ENCODE results near the gene TRRAP. TPM values are rescaled to one million over a fixed set of nuclear protein-coding genes. Genes with fewer than 3 reads are reported as not detected.
A peak's percentile ranks its signal among the peaks of the same experiment; 100 is the strongest.

TRRAP gene
- total RNA-seq, 2 donors from 2014 or later, result 59.1 to 69.5 TPM

DNA sequence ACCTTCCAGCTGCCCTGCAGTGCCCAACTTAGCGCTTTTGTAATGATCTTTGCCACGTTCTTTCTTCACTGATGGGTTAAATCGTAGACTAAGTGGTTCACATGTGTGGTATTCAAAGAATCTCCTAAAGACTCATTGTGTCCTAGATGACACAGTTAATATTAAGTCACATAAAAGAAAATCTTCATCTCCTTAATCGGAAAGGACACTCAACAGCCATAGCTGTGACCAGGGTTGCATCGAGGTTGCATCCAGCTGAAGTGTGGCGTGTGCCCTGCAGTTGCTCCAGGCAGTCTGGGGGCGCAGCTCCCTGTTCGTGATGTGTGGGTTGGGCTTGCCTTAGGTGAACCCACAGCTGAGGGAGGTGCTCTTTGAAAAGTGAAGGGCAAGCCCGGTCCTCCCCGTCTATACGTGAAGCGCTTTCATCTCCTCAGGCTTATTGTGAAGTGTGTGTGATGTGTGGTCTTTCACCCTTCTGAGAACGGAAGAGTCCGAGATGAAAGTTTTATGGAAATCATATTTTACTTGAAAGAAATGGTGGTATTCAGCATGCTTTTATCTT lies 122.7 kb downstream of the TRRAP start:
- peaks cover 3% of the 10 kb centered on the region for H3K4me1 Mint-ChIP-seq
- ATAC-seq (replicated peaks), result no peak
- H3K9me3 Mint-ChIP-seq, result no peaks in the 10 kb centered on the region
- H3K36me3 Mint-ChIP-seq (ENCODE audit: low read depth), result peaks cover 97% of the 10 kb centered on the region
- H3K27me3 Mint-ChIP-seq, result no peaks in the 10 kb centered on the region
- H3K4me3 Mint-ChIP-seq, result no peak overlapping the region
- peak overlapping the region; percentile 57 for H3K27ac Mint-ChIP-seq

DNA sequence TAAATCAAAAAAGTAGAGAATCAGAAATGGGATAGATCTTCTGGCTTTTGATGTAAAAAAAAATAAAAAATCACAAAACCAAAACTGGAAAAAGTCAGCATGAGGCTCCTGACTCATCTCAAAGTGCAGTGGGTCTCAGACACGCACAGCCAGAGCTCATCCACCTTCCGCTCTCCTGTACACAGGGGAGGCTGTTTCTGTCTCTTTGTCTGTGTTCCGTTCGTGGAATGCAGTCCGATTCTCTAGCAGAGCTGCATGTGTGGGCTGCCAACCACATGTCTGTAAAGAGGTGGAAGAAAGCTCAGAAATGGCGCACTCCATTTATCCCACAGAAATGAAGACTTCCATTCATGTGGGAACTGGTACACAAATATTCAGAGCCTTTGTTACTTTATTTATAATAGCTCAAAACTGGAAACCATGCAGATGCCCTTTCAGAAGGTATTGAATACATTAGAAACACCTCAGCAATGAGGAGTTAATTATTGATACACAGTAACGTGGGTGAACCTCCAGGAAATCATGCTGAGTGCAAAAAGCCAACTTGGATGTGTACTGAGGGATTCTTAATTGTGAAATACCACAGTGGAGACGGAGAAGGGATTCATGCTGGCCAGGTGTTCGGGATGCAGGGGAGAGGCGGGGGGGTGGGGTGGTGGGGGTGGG lies 123.3 kb downstream of the TRRAP start:
- no peaks in the 10 kb centered on the region for H3K4me1 Mint-ChIP-seq
- peak overlapping the region; percentile 57 for H3K27ac Mint-ChIP-seq
- no peak for ATAC-seq (replicated peaks)
- no peak overlapping the region for H3K4me3 Mint-ChIP-seq
- peaks cover 97% of the 10 kb centered on the region for H3K36me3 Mint-ChIP-seq (ENCODE audit: low read depth)
- H3K9me3 Mint-ChIP-seq, result no peaks in the 10 kb centered on the region
- no peaks in the 10 kb centered on the region for H3K27me3 Mint-ChIP-seq

DNA sequence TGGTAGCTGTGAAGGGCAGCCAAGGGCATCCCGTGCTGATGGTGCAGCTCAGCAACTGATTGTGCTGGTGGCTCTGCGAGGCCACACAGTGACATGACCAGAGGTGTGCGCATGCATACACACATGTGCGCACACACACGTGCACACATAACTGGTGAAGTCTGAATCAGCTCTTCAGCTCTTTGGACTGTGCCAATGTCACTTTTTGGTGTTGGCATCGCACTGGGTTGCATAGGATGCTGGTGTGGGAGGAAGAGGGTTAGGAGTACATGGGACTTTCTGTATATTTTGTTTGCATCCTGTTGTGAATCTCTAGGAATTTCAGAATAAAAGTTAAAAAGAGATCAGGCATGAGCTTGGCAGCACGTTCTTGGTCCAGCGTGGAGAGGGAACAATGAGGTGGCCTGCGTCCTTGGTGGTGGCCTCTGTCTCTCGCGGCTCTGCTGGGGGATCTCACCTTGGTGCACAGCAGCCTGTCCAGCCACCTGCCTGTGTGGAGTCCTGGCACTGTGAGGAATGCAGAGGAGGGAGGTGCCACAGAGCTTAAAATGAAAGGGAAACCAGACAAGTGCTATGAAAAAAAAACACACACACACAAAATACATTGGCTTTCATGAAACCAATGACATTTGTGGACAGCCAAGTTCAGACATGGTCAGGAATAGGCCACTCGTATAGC lies 124.0 kb downstream of the TRRAP start:
- no peak overlapping the region for H3K4me3 Mint-ChIP-seq
- H3K27ac Mint-ChIP-seq, result no peak overlapping the region
- no peaks in the 10 kb centered on the region for H3K4me1 Mint-ChIP-seq
- no peaks in the 10 kb centered on the region for H3K9me3 Mint-ChIP-seq
- peaks cover 97% of the 10 kb centered on the region for H3K36me3 Mint-ChIP-seq (ENCODE audit: low read depth)
- ATAC-seq (replicated peaks), result no peak
- H3K27me3 Mint-ChIP-seq, result no peaks in the 10 kb centered on the region

DNA sequence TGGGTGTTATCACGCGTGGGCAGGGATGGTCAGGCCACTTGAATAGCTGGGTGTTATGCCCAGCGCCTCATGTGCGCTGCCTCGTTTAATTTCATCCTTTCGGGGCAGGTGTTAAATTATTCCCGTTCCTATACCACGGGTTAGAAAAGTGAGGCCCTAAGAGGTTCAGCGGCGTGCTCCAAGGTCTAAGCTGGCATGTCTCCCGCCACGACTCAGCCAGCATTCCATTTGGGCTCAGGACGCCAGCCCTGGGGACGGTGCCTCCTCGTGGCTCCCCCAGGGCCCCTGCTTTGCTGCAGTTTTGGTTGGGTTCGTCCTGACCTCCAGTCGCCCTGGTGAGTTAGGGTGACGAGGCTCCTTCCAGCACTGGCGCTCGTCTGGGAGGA lies 124.5 kb downstream of the TRRAP start:
- no peaks in the 10 kb centered on the region for H3K9me3 Mint-ChIP-seq
- no peaks in the 10 kb centered on the region for H3K4me1 Mint-ChIP-seq
- no peaks in the 10 kb centered on the region for H3K27me3 Mint-ChIP-seq
- peaks cover 97% of the 10 kb centered on the region for H3K36me3 Mint-ChIP-seq (ENCODE audit: low read depth)
- H3K4me3 Mint-ChIP-seq, result no peak overlapping the region
- H3K27ac Mint-ChIP-seq, result no peak overlapping the region
- ATAC-seq (replicated peaks), result no peak

DNA sequence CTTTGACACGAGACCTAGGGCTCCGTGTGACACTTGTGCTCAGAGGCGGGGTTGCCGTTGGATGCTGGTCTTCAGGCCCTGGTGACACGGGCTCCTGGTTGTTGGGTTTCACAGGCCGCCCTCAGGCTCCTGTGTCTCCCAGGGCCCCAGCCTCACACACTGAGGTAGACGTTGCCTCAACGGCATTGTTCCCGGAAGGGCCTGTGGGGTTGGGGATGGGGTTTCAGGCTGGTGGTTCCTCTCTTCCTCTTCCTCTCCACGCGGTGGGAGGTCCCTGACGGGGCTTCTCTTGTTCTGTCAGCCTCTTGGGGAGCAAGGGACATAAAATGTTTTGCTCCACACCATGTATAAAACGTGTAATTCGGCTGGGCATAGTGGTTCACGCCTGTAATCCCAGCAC lies 125.1 kb downstream of the TRRAP start:
- Mint-ChIP-seq H3K4me1 (no peaks in the 10 kb centered on the region), H3K27me3 (no peaks in the 10 kb centered on the region), H3K27ac (no peak overlapping the region), H3K9me3 (no peaks in the 10 kb centered on the region), H3K4me3 (no peak overlapping the region), H3K36me3 (ENCODE audit: low read depth) (peaks cover 99% of the 10 kb centered on the region)
- ATAC-seq (replicated peaks), result no peak

DNA sequence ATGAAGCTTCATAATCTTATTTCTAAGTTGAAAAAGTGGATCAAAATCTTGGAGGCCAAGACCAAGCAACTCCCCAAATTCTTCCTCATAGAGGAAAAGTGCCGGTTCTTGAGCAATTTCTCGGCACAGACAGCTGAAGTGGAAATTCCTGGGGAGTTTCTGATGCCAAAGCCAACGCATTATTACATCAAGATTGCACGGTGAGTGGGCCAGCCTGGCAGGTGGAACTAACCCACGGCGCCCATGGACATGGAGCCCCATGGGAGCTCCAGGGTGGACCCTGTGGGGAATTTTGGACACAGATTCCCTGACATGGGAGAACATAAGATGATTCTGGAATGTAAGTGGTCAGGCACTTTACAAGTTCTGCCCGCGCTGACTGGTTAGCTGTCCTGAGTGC lies 125.9 kb downstream of the TRRAP start:
- Mint-ChIP-seq H3K9me3 (no peaks in the 10 kb centered on the region), H3K27me3 (no peaks in the 10 kb centered on the region), H3K27ac (no peak overlapping the region), H3K36me3 (ENCODE audit: low read depth) (peaks cover 99% of the 10 kb centered on the region), H3K4me3 (no peak overlapping the region), H3K4me1 (no peaks in the 10 kb centered on the region)
- ATAC-seq (replicated peaks), result no peak

DNA sequence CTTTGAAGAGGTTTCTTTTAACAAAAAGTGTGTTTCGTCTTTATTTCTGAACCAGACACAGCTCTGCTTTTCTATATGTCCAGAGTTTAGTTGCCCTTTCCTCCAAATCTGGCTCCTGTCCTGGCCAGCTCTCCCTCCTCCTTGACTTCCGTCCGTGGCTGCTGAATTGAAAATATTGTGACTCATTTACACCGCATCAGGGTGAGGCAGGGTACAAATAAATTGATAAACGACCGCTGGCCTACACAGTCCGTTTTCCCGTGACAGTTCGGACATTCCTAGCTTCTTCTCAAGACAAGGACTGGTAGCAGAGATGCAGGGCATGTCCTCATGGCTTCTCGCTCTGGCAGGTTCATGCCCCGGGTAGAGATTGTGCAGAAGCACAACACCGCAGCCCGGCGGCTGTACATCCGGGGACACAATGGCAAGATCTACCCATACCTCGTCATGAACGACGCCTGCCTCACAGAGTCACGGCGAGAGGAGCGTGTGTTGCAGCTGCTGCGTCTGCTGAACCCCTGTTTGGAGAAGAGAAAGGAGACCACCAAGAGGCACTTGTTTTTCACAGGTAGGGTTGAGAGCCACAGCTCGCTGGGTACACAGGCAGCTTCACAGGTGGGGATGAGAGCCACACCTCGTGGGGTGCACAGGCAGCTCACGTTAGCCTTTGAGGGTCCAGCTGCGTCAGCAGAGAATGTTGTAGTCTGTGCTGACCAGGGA lies 126.6 kb downstream of the TRRAP start:
- Mint-ChIP-seq H3K27me3 (no peaks in the 10 kb centered on the region), H3K36me3 (ENCODE audit: low read depth) (peaks cover 99% of the 10 kb centered on the region)

DNA sequence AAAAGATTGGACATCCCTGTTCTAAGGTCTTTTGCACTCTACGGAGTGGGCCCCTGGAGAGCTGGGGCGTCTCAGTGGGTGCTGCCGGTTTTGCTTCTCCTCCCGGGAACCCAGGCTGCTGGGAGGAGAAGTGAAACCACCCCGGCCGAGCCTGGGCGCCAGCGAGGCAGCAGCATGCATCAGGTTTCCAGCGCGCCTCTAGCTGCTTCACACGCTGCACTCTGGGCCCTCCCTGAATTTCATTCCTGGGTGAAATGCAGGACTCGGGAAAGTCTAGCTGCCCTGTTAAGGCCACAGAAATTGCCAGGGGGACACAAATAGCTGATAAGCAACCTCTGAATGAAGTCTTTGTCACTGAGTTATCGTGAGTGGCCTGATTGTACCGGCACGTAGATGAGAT lies 127.4 kb downstream of the TRRAP start:
- Mint-ChIP-seq H3K27me3 (no peaks in the 10 kb centered on the region), H3K4me1 (no peaks in the 10 kb centered on the region), H3K36me3 (ENCODE audit: low read depth) (peaks cover 99% of the 10 kb centered on the region), H3K27ac (no peak overlapping the region), H3K4me3 (no peak overlapping the region), H3K9me3 (no peaks in the 10 kb centered on the region)
- ATAC-seq (replicated peaks), result no peak

More for the DNA sequence above, 126.6 kb downstream of the TRRAP start:
- no peak overlapping the region for H3K27ac Mint-ChIP-seq
- H3K9me3 Mint-ChIP-seq, result no peaks in the 10 kb centered on the region
- H3K4me3 Mint-ChIP-seq, result no peak overlapping the region
- H3K4me1 Mint-ChIP-seq, result no peaks in the 10 kb centered on the region
- ATAC-seq (replicated peaks), result no peak

DNA sequence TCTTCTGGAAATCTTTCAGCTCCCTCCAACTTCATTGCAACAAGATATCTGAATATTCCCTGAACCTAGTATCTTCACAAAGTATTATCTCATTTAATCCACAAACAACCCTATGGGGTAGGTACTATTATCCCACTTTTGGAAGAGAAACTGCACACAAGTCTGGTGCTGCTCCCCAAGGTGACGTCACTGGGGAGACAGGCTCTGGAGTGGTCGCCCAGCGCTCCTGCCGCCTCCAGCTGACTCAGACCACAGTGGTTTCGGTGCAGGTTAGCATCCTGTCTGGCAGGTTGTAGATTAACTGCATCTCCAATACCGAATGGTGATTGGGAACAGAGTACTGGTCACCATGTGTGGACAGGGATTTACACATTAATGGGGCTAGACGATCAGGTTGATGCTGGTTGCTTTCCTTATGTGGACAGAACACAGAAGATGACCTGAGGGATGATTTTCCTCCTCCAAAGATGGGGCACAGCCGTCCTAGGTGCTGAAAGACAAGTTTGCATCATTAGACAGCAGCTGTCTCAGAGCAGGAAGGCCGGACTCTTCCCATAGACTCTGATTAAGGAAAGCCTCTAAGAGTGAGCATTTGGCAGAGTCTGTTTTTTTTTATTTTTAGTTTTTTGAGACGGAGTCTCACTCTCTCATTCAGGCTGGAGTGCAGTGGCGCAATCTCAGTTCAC lies 128.6 kb downstream of the TRRAP start:
- no peak overlapping the region for H3K4me3 Mint-ChIP-seq
- no peak overlapping the region for H3K27ac Mint-ChIP-seq

DNA sequence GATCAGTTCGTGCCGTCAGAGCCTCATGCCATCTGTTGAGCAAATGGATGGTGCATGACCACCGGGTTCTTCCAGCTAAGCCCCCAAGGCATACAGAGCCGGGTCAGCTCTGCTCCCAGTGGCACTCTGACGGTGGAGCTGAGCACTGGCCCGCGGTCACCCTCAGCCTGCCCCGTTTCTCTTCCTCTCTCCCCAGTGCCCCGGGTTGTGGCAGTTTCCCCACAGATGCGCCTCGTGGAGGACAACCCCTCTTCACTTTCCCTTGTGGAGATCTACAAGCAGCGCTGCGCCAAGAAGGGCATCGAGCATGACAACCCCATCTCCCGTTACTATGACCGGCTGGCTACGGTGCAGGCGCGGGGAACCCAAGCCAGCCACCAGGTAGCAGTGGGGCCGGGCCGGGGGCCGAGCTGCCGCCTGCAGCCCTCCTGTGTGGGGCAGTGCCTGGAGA lies 129.9 kb downstream of the TRRAP start:
- Mint-ChIP-seq H3K27ac (no peak overlapping the region), H3K4me1 (no peaks in the 10 kb centered on the region), H3K4me3 (no peak overlapping the region), H3K27me3 (no peaks in the 10 kb centered on the region), H3K36me3 (ENCODE audit: low read depth) (peaks cover 99% of the 10 kb centered on the region), H3K9me3 (no peaks in the 10 kb centered on the region)
- ATAC-seq (replicated peaks), result no peak

More for the DNA sequence above, 128.6 kb downstream of the TRRAP start:
- no peaks in the 10 kb centered on the region for H3K4me1 Mint-ChIP-seq
- H3K36me3 Mint-ChIP-seq (ENCODE audit: low read depth), result peaks cover 99% of the 10 kb centered on the region
- no peaks in the 10 kb centered on the region for H3K9me3 Mint-ChIP-seq
- no peak for ATAC-seq (replicated peaks)
- no peaks in the 10 kb centered on the region for H3K27me3 Mint-ChIP-seq

DNA sequence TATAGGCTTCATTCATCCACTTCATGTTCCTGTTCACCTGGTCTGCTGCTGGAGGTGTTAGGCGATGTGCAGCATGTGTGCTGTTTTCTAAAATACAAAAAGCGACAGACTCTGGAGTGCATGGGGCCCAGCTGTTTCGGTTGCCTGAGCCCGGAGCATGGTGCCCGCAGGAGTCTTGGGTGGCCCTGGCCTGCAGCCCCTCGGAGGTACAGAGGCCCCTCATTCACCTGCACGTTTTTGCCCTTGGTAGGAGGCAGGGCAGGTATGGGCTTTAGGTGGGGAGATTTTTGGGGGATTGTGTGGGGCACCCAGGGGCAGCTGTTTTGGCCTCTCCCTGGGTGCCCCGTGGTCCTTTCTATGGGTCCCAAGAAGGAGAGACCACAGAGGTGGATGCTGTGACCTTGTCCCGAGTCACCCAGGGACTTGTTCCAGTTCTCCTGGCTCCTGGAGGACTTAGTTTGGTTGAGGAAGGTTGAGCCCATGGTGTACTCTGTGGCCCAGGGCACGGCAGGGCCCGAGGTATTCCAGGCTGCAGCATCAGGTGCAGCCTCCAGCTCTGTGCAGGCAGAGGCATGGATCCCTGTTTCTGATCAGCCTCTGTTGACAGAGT lies 130.7 kb downstream of the TRRAP start:
- H3K4me1 Mint-ChIP-seq, result no peaks in the 10 kb centered on the region
- H3K27ac Mint-ChIP-seq, result no peak overlapping the region
- no peak for ATAC-seq (replicated peaks)
- no peaks in the 10 kb centered on the region for H3K27me3 Mint-ChIP-seq
- H3K36me3 Mint-ChIP-seq (ENCODE audit: low read depth), result peaks cover 99% of the 10 kb centered on the region
- no peak overlapping the region for H3K4me3 Mint-ChIP-seq
- no peaks in the 10 kb centered on the region for H3K9me3 Mint-ChIP-seq

DNA sequence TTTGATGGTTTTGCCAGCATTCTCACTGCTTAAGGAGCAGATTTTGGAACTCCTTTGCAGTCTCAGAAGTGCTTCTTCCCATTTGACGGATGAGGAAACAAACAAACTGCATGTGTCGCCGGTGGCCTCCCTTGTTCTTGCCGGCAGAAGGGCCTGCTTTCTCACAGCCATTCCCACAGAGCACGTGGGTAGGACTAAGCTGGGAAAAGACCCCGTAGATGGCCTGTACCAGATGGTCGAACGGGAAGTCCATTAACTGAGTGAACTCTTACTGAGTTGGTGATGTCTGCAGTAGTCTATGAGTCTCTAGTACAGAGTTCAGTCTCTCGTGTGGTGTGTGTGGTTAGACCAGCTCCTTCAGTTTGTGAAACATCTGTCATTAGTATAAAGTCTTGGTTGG lies 131.9 kb downstream of the TRRAP start:
- no peak for ATAC-seq (replicated peaks)
- Mint-ChIP-seq H3K36me3 (ENCODE audit: low read depth) (peaks cover 99% of the 10 kb centered on the region), H3K27ac (no peak overlapping the region), H3K27me3 (no peaks in the 10 kb centered on the region), H3K9me3 (no peaks in the 10 kb centered on the region), H3K4me1 (no peaks in the 10 kb centered on the region), H3K4me3 (no peak overlapping the region)

DNA sequence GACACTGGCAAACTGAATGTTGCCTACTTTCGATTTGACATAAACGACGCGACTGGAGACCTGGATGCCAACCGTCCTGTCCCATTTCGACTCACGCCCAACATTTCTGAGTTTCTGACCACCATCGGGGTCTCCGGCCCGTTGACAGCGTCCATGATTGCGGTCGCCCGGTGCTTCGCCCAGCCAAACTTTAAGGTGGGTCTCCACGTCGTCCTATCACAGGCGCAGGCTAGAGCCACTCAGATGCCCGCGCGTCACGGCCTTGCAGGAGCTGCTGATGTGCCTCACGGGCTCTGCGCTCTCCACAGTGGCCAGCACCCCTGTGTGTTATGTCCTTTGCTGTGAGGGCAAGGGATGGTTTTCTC lies 133.0 kb downstream of the TRRAP start:
- Mint-ChIP-seq H3K27me3 (no peaks in the 10 kb centered on the region), H3K4me1 (peaks cover 3% of the 10 kb centered on the region), H3K36me3 (ENCODE audit: low read depth) (peaks cover 99% of the 10 kb centered on the region), H3K4me3 (no peak overlapping the region), H3K27ac (no peak overlapping the region), H3K9me3 (no peaks in the 10 kb centered on the region)
- no peak for ATAC-seq (replicated peaks)

Data from activated T-helper 17 cell treated with anti-CD3 and anti-CD28 coated beads, Interleukin-2, amount 50 U/mL, for 72 hours (primary cell).